GF-D8 (cell line): ENCODE measurements around the gene ZIC2.
"Not testable (repeated sequence)": the region's sequence is repeated elsewhere in the genome, so short reads cannot be mapped to it uniquely, and the experiment has no call there.

Experiments used
- DNase-seq: peaks from one replicate; lab custom pipeline; 2025; lab: John Stamatoyannopoulos, UW

Gene ZIC2

GRCh38 chr13:99981735-99982035 lies at the start of gene ZIC2:
Gene ZIC2 (plus strand): TSS chr13:99981784. CDS start chr13:99982065, 281 bp downstream.
- no peak for DNase-seq

DNA sequence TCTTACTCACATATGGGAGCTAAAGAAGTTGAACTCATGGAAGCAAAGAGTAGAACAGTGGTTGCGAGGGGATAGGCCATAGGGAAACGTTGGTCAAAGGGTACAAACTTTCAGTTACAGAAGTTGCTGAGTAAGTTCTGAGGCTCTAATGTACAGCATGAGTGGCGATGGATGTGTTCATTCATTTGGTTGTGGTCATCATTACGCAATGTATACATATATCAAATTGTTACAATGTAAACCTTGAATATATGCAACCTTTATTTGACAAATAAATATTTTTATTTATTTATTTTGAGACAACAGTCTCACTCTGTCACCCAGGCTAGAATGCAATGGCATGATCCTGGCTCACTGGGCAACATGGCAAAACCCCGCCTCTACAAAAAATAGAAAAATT lies 48.7 kb upstream of the ZIC2 start:
- no peak for DNase-seq

DNA sequence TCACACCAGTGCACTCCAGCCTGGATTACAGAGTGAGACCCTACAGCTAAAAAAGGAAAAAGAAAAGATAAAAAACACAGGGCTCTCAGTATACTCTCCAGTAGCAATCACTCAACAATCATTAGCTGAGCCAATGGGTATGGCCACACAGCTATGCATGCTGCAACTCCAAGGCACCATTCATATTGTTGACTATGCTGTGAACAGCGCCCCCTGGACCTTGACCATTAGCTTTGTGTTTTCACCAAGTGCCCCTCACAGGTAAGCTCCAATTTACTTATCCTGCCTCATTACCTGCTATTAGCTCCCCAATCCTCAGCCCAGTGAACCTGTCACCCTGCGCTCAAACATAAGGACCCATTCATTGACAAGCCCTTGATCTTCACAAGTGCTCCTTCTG lies 45.8 kb upstream of the ZIC2 start:
- DNase-seq: no peak

DNA sequence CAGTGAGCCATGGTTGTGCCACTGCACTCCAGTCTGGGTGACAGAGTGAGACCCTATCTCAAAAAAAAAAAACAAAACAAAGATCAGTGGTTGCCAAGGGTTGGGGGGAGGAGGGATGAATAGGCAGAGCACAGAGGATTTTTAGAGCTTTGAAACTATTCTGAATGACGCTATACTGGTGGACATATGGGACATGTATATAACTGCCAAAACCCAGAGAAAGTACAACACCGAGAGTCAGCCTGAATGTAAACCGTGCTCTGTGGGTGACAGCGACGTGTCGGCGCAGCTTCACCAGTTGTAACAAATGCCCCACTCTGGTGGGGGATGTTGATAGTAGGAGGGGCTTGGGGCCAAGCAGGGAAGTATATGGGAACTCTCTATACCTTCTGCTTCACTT lies 42.9 kb upstream of the ZIC2 start:
- DNase-seq: no peak

- DNase-seq: no peak
These were observed 40.5 kb upstream of the ZIC2 start for GRCh38 chr13:99941086-99941485.

DNA sequence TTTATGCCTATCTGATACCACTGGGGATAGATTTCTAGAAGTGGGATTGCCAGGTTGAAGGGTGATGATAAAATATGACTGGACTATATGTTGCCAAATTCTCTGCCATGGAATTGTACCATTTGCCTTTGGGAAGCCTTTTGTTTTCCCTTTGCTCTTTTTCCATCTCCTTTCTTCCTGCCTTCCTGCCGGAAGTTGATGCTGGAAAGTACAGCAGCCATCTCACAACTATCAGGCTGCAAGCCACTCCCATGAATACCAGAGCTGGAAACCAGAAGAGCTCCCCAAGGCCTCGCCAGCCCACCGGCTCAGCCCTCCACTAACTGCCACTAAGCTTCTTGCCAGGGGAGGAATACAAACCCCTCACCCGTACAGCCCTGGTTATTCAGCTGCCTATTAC lies 39.7 kb upstream of the ZIC2 start:
- no peak for DNase-seq

- no peak for DNase-seq
These were observed 37.5 kb upstream of the ZIC2 start for GRCh38 chr13:99944102-99944501.

DNA sequence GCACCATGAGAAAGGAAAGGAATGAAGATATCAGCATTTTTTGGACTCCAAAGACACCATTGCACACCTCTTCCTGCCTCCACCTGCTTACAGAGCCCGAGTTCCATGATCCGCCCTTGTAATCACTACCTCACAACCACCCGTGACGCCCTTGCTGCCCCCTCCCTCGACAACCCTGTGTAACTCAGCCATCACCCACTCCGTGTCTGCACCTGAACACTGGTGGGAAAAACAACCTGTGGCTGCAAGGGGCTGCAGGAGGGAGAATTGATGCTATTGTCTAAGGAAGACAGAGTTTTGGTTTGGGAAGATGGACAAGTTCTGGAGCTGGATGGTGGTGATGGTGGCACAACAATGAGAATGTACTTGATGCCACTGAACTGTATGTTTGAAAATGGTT lies 37.0 kb upstream of the ZIC2 start:
- DNase-seq: no peak

DNA sequence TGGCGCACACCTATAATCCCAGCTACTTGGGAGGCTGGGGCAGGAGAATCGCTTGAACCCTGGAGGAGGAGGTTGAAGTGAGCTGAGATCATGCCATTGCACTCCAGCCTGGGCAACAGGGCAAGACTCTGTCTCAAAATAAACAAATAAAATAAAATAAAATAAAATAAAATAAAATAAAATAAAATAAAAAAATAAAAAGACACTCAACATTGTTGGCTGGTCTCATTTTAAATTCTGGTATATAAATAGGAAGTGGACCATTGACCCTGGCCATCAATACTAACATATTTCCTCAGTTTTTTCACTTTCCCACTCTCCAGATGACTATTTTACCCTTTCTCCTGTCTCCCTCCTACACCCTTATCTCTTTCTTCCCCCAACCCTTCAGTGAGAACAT lies 36.1 kb upstream of the ZIC2 start:
- DNase-seq: not testable (repeated sequence)

DNA sequence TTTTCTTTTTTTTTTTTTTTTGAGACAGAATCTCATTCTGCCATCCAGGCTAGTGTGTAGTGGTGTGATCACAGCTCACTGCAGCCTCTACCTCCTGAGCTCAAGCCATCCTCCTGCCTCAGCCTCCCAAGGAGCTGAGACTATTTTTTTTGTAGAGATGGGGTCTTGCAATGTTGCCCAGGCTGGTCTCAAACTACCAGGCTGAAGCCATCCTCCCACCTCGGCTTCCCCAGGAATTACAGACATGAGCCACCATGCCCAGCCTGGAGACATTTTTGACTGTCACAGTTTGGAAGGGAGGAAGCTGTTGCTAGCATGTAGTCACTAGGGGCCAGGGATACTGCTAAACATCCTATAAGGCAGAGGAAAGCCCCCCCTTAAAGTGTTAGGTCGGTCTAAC lies 33.9 kb upstream of the ZIC2 start:
- DNase-seq: no peak

GRCh38 chr13:99948411-99948810 lies 33.2 kb upstream of the ZIC2 start:
- DNase-seq: no peak

- no peak for DNase-seq
These were observed 32.5 kb upstream of the ZIC2 start for GRCh38 chr13:99948907-99949678.

DNA sequence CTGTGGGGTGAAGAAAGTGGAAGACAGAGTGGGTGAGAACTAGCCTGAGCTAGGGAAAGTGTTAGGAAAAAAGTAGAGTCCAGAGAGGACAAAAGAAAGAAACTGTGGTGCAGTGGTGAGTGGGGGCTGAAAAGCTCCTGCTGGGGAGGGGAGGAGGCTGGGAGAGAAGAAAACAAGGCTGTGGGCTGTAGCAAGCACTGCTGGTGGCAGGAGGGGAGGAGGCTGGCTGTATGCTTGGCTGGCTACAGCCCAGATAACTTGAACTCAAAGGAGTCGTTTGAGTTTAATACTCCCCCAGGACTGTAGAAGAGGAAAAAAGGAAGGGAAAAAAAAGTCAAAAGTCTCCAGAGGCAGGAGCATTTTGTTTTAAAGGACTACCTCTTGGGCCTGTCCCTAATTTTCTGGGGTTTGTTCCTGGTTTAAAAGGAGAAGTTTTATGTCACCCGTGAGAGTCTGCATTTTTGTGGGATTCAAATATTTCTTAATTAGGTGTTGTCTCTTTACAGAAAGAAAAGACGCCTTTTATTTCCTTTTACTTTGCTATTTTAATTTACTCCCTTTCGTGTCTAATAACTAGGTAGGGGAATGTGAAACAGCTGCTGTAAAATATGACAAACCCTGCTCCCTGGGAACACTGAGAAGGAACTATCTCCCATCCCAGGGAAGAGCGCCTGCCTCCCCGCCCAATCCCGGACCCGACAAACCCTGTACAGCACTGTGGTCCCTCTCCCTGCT lies 31.7 kb upstream of the ZIC2 start:
- no peak for DNase-seq

DNA sequence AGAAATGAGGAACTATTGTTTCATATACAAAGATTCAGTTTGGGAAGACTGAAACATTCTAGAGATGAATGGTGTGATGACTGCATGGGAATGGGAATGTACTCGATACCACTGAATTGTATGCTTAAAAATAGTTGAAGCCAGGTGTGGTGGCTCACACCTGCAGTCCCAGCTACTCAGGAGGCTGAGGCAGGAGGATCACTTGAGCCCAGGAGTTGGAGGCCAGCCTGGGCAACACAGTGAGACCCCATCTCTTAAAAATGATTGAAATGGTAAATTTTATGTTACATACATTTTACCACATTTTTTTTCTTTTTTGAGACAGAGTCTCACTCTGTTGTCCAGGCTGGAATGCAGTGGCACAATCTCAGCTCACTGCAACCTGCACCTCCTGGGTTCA lies 29.9 kb upstream of the ZIC2 start:
- DNase-seq: not testable (repeated sequence)

GRCh38 chr13:99953138-99953755 lies 28.3 kb upstream of the ZIC2 start:
- DNase-seq: no peak

DNA sequence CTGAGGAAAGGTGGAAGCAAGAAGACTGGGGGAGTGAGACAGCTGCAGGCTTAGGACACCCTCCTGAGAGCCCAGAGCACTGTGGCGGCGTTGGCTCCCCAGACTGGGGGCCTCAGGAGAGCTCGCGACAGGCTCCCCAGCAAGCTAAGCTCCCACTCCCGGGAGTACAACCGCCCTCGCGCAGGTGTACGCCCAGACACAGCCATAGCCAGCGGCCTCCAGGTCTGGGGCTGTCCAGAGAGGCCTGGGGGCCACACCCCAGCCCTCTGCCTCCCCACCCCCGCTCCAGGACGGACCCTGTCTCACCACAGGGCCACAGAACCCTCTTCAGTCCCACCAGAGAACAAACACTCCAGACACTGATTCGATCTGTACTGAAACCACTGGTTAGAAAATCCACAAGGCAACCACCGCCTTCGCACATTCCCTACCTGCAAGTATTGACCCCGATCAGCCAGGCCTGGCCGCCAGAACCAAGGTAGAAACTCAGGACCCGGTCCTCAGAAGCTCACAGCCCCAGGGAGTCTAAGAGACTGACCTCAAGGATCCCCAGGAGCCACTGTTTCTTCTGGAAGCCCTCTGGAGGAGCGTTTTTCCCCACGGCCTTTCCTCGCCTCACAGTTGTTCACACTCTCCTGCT lies 26.4 kb upstream of the ZIC2 start:
- no peak for DNase-seq

DNA sequence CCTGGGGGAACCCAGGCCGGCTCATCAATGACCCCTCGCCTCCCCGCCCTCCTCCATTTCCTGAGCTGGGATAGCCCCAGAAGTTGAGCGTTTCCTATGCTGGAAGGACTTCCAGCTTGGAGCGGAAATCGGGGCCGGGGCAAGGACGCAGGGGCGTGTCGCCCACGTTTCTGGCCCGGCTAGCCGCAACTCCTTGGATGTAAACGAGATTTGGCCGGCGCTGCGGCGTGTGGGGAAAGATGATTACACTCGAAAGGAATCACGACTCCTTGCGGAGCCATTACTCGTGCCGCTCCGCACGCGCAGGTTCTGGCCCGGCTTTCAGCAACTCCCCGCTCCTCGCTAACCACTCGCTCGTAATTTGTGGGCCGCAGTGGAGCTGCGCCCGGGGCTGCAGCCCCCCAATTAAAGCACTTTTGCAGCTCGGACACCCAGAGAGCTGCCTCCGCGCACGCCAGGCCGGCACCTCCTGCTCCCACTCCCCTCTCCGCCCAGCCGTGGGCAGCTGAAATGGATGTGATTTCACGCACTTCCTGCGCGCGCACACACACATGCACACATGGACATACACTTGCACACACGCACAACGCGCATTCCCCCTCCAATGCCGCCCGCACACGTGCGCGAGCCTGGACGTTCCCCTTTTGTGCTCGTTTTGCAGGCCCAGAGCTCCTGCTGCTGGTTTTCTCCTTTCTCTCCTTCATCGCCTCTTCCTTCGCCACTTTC lies 25.7 kb upstream of the ZIC2 start:
- no peak for DNase-seq

- DNase-seq: no peak
These were observed 24.9 kb upstream of the ZIC2 start for GRCh38 chr13:99956473-99957349.

DNA sequence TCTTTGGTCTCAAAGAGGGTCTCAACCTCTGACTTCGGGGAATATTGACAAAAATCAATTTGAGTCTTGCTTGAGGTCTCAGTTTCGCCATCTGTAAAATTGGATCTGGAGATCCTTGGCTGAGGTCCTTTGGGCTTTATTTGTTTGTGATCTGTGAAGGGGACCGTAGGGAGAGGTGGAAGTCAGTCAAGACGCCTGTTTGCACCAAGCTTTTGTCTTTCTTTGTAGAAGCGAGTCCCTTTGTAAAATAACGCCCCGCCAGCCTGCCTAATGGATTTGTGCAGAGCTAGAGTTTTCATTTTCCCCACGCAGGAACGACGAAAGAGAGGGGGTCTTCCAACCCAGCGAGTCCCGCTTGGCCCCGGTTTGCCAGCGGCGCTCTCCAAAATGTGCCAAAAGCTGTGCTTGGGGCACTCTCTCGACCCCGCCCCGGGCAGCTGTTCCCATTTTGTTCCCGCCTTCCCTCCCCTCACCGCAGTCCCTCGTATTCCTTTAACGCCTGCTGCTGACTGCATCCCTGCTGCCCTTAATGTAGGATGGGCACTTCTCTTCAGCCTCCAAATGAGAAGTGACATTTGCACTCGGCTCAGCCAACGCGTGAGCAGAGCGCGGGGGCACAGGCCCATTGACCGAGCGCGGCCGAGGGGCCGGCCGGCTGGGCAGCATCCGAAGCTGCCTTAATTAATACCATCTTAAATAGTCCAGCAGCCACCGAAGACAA lies 23.0 kb upstream of the ZIC2 start:
- DNase-seq: no peak

GRCh38 chr13:99959127-99959539 lies 22.5 kb upstream of the ZIC2 start:
- no peak for DNase-seq
